HepG2 (cell line): ENCODE measurements around the gene LPO. TPM values are rescaled to one million over a fixed set of nuclear protein-coding genes. Genes with fewer than 3 reads are reported as not detected.

Source experiments
- ARNT ChIP-seq: fragments of 450-650 bp; IDR thresholded peaks from 2 replicates; pipeline ENCODE4 v1.6.1; 2017
- BCL3 ChIP-seq: sonication (generic); formaldehyde crosslinking; IDR thresholded peaks from 2 replicates; pipeline ENCODE4 v1.5.1; 2020; ENCODE audit warnings: mild to moderate bottlenecking, missing genetic modification reagents, moderate library complexity
- BRF2 ChIP-seq: sonication (generic); formaldehyde crosslinking; IDR thresholded peaks from 2 replicates; pipeline ENCODE4 v1.8.1; 2022; ENCODE audit warnings: mild to moderate bottlenecking, missing genetic modification reagents
- DMTF1 ChIP-seq: sonication (generic); formaldehyde crosslinking; IDR thresholded peaks from 2 replicates; pipeline ENCODE4 v1.4.0; 2020; ENCODE audit warnings: mild to moderate bottlenecking, missing genetic modification reagents
- E2F1 ChIP-seq: sonication (generic); formaldehyde crosslinking; IDR thresholded peaks from 2 replicates; pipeline ENCODE4 v1.5.0; 2020; ENCODE audit warnings: missing genetic modification reagents
- HNRNPL ChIP-seq: fragments of 200-400 bp; formaldehyde crosslinking; IDR thresholded peaks from 2 replicates; pipeline ENCODE4 v1.6.1; 2017; ENCODE audit warnings: mild to moderate bottlenecking, low read depth, low read length
- KDM4B ChIP-seq: sonication (generic); formaldehyde crosslinking; IDR thresholded peaks from 2 replicates; pipeline ENCODE4 v1.4.0; 2020; ENCODE audit warnings: missing genetic modification reagents
- MXI1 ChIP-seq: IDR thresholded peaks from 3 replicates; pipeline ENCODE4 v1.6.1; 2012; ENCODE audit warnings: low read depth, low read length, inconsistent platforms, borderline replicate concordance
- NR2F2 ChIP-seq: IDR thresholded peaks from 2 replicates; pipeline ENCODE4 v1.6.1; 2012; ENCODE audit warnings: low read depth, inconsistent platforms, borderline replicate concordance
- SMAD3 ChIP-seq: sonication (generic); formaldehyde crosslinking; IDR thresholded peaks from 2 replicates; pipeline ENCODE4 v1.4.0; 2020; ENCODE audit warnings: missing genetic modification reagents
- ZFP41 ChIP-seq: sonication (generic); formaldehyde crosslinking; IDR thresholded peaks from 2 replicates; pipeline ENCODE4 v1.4.0; 2020; ENCODE audit warnings: mild to moderate bottlenecking, missing genetic modification reagents, borderline replicate concordance
- ZNF205 ChIP-seq: IDR thresholded peaks from 2 replicates; pipeline ENCODE4 v1.6.1; 2018; ENCODE audit warnings: missing biosample characterization, missing genetic modification reagents
- ZNF275 ChIP-seq: sonication (generic); formaldehyde crosslinking; IDR thresholded peaks from 2 replicates; pipeline ENCODE4 v1.8.0; 2022; ENCODE audit warnings: missing genetic modification reagents, mild to moderate bottlenecking, inconsistent platforms, borderline replicate concordance
- ZNF598 ChIP-seq: sonication (generic); formaldehyde crosslinking; IDR thresholded peaks from 2 replicates; pipeline ENCODE4 v1.5.1; 2020; ENCODE audit warnings: mild to moderate bottlenecking, missing genetic modification reagents, borderline replicate concordance
- ZNF652 ChIP-seq: IDR thresholded peaks from 2 replicates; pipeline ENCODE4 v1.6.1; 2016; ENCODE audit warnings: low read depth, borderline replicate concordance
- polyA plus RNA-seq, 8 experiments: library from polyadenylated mRNA; depleted of rRNA in 3 of 8; stranded (reverse) in 7 of 8; unstranded in 1 of 8; fragments of >200 nt; fragmentation: Illumina TruSeq in 4 of 8; extraction: Trizol in 4 of 8; gene quantifications; 2 replicates each; pipeline versions ENCODE4 v1.2.1 to v1.2.3, GENCODE V29; 2011 to 2016; ENCODE audit warnings: low read depth in 4 of 8, missing spikeins in 1 of 8, mixed read lengths in 1 of 8; ENCODE audit not compliant: insufficient read depth in 1 of 8
- total RNA-seq, 5 experiments: library from RNA; depleted of rRNA; stranded (reverse); fragments of >200 nt; fragmentation: Illumina TruSeq; extraction: Trizol; gene quantifications; 2 replicates each; pipeline ENCODE4 v1.2.3, GENCODE V29; 2016; ENCODE audit warnings: low read depth in 1 of 5

The LPO gene
- total and polyA plus RNA-seq, 2 of the 13 experiments (the other 11 are each of a cell fraction or from before 2014, with no cell fraction given) = not detected

- TF ChIP-seq ZNF205 (CRISPR knock-in tag) = no peak
- TF ChIP-seq E2F1 (CRISPR knock-in tag) = no peak
- 0 out of 2 replicates have a peak, but pooled peaks have one; percentile 32 for TF ChIP-seq HNRNPL
- 0 out of 2 replicates have a peak, but pooled peaks have one; percentile 70 for TF ChIP-seq BCL3 (CRISPR knock-in tag)
- TF ChIP-seq ZNF275 (CRISPR knock-in tag) = no peak
- TF ChIP-seq NR2F2 = no peak; the same call in 1 of the 2 replicates
- peak; percentile 71 for TF ChIP-seq SMAD3 (CRISPR knock-in tag)
- peak; percentile 68; the same call in 1 of the 2 replicates for TF ChIP-seq KDM4B (CRISPR knock-in tag)
- no peak for TF ChIP-seq ARNT
- no peak for TF ChIP-seq DMTF1
- TF ChIP-seq BRF2 (CRISPR knock-in tag) = peak; percentile 86; the same call in 1 of the 2 replicates
- TF ChIP-seq ZNF652 (CRISPR knock-in tag) = no peak
- TF ChIP-seq ZFP41 (CRISPR knock-in tag) = peak; percentile 90; the same call in 1 of the 2 replicates
- TF ChIP-seq MXI1 = no peak
- TF ChIP-seq ZNF598 (CRISPR knock-in tag) = 0 out of 2 replicates have a peak, but pooled peaks have one; percentile 32
Measured at GRCh38 chr17:58249270-58250133, 11.1 kb downstream of the LPO start (continued).
